ENCODE data around the gene TNPO2.

Gene TNPO2

DNA sequence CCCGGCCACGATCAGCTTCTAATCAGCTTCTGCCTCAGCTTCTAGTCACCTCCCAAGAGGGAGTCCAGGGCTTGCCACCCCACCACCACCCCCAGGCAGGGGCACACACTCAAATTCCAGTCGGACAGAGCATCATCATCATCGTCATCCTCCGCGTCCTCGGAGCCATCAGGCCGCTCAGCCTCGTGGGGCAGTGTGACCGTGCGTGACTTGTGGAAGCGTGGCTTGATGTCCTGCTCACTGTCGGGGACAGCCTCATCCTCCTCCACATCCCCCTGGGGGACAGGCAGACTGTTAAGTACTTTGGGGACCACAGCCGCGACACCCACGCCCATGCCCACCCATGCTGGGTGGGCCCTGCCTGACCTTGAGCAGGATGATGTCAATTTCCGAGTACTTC is 12.5 kb downstream of the TNPO2 start:
- no peak overlapping the region for H3K27ac ChIP-seq (ENCODE audit: extremely low read depth, low read depth, low read length)
- H3K4me3 ChIP-seq (ENCODE audit: low read depth, low read length) = no peak overlapping the region
- H3K9me3 ChIP-seq (ENCODE audit: control insufficient read depth, insufficient read depth, low read depth, low read length) = no peaks in the 10 kb centered on the region
- ChIA-PET CTCF (no interaction called here), POLR2A (no interaction called here)
- H3K4me1 ChIP-seq (ENCODE audit: control insufficient read depth, insufficient read depth, low read length) = no peaks in the 10 kb centered on the region
- TF ChIP-seq, protein P1, sequence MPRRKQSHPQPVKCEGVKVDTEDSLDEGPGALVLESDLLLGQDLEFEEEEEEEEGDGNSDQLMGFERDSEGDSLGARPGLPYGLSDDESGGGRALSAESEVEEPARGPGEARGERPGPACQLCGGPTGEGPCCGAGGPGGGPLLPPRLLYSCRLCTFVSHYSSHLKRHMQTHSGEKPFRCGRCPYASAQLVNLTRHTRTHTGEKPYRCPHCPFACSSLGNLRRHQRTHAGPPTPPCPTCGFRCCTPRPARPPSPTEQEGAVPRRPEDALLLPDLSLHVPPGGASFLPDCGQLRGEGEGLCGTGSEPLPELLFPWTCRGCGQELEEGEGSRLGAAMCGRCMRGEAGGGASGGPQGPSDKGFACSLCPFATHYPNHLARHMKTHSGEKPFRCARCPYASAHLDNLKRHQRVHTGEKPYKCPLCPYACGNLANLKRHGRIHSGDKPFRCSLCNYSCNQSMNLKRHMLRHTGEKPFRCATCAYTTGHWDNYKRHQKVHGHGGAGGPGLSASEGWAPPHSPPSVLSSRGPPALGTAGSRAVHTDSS (tag by site-specific recombination; IDR thresholded peaks at IDR 0.05) = peak; percentile 36; the same call in 1 of the 2 replicates
- TF ChIP-seq ZNF391 (tag by site-specific recombination; IDR thresholded peaks at IDR 0.05; ENCODE audit: borderline replicate concordance, low read depth) (no peak), ZNF239 (tag by site-specific recombination; IDR thresholded peaks at IDR 0.05) (no peak)
- TF ChIP-seq, protein P2, sequence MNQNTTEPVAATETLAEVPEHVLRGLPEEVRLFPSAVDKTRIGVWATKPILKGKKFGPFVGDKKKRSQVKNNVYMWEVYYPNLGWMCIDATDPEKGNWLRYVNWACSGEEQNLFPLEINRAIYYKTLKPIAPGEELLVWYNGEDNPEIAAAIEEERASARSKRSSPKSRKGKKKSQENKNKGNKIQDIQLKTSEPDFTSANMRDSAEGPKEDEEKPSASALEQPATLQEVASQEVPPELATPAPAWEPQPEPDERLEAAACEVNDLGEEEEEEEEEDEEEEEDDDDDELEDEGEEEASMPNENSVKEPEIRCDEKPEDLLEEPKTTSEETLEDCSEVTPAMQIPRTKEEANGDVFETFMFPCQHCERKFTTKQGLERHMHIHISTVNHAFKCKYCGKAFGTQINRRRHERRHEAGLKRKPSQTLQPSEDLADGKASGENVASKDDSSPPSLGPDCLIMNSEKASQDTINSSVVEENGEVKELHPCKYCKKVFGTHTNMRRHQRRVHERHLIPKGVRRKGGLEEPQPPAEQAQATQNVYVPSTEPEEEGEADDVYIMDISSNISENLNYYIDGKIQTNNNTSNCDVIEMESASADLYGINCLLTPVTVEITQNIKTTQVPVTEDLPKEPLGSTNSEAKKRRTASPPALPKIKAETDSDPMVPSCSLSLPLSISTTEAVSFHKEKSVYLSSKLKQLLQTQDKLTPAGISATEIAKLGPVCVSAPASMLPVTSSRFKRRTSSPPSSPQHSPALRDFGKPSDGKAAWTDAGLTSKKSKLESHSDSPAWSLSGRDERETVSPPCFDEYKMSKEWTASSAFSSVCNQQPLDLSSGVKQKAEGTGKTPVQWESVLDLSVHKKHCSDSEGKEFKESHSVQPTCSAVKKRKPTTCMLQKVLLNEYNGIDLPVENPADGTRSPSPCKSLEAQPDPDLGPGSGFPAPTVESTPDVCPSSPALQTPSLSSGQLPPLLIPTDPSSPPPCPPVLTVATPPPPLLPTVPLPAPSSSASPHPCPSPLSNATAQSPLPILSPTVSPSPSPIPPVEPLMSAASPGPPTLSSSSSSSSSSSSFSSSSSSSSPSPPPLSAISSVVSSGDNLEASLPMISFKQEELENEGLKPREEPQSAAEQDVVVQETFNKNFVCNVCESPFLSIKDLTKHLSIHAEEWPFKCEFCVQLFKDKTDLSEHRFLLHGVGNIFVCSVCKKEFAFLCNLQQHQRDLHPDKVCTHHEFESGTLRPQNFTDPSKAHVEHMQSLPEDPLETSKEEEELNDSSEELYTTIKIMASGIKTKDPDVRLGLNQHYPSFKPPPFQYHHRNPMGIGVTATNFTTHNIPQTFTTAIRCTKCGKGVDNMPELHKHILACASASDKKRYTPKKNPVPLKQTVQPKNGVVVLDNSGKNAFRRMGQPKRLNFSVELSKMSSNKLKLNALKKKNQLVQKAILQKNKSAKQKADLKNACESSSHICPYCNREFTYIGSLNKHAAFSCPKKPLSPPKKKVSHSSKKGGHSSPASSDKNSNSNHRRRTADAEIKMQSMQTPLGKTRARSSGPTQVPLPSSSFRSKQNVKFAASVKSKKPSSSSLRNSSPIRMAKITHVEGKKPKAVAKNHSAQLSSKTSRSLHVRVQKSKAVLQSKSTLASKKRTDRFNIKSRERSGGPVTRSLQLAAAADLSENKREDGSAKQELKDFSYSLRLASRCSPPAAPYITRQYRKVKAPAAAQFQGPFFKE (tag by site-specific recombination; IDR thresholded peaks at IDR 0.05; ENCODE audit: borderline replicate concordance) = no peak
- peaks cover 62 to 94% of the 10 kb centered on the region in 2 experiments for H3K36me3 ChIP-seq (ENCODE audit: control insufficient read depth in 2 of 2, insufficient read depth in 1 of 2, low read length in 2 of 2)

DNA sequence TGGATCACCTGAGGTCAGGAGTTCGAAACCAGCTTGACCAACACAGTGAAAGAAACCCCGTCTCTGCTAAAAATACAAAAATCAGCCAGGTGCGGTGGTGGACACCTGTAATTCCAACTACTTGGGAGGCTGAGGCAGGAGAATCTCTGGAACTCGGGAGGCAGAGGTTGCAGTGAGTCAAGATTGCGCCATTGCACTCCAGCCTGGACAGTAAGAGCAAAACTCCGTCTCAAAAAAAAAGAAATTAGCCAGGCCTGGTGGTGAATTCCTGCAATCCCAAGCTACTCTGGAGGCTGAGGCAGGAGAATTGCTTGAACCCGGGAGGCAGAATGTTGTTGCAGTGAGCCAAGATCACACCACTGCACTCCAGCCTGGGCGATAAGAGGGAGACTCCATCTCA is 15.1 kb downstream of the TNPO2 start:
- peaks cover 63 to 94% of the 10 kb centered on the region in 2 experiments for H3K36me3 ChIP-seq (ENCODE audit: control insufficient read depth in 2 of 2, insufficient read depth in 1 of 2, low read length in 2 of 2)
- H3K27ac ChIP-seq (ENCODE audit: extremely low read depth, low read depth, low read length) = no peak overlapping the region
- H3K9me3 ChIP-seq (ENCODE audit: control insufficient read depth, insufficient read depth, low read depth, low read length) = no peaks in the 10 kb centered on the region
- POLR2A ChIA-PET = interaction anchor here (0.6 kb wide), 1 partner anchor 26 kb away, joined by 3 read pairs; the partner anchor contains the start of gene TRIR
- no peak overlapping the region for H3K4me3 ChIP-seq (ENCODE audit: low read depth, low read length)
- CTCF ChIA-PET = interaction anchor here (0.5 to 2.0 kb wide), 3 partner anchors 49 to 1492 kb away, joined by 3 to 6 read pairs (median 4); no protein-coding TSS in a partner anchor
- H3K4me1 ChIP-seq (ENCODE audit: control insufficient read depth, insufficient read depth, low read length) = no peaks in the 10 kb centered on the region
- TF ChIP-seq ZFP37 (tag by site-specific recombination; IDR thresholded peaks at IDR 0.05) (no peak), ZBTB8A (tag by site-specific recombination; IDR thresholded peaks at IDR 0.05) (no peak), ZNF394 (tag by site-specific recombination; IDR thresholded peaks at IDR 0.05; ENCODE audit: borderline replicate concordance) (no peak), ZNF311 (tag by site-specific recombination; IDR thresholded peaks at IDR 0.05; ENCODE audit: borderline replicate concordance) (no peak), ZBTB21 (tag by site-specific recombination; IDR thresholded peaks at IDR 0.05) (no peak), ZNF146 (tag by site-specific recombination; IDR thresholded peaks at IDR 0.05) (no peak), SETDB1 (IDR thresholded peaks at IDR 0.05; ENCODE audit: insufficient read length, low read length) (no peak), HOXA7 (CRISPR knock-in tag; IDR thresholded peaks at IDR 0.05; ENCODE audit: borderline replicate concordance) (no peak), ZNF335 (tag by site-specific recombination; conservative IDR thresholded peaks at IDR 0.05) (no peak), ZNF202 (tag by site-specific recombination; IDR thresholded peaks at IDR 0.05; ENCODE audit: borderline replicate concordance) (no peak), GFI1B (tag by site-specific recombination; IDR thresholded peaks at IDR 0.05) (no peak)
- TF ChIP-seq, protein P3, sequence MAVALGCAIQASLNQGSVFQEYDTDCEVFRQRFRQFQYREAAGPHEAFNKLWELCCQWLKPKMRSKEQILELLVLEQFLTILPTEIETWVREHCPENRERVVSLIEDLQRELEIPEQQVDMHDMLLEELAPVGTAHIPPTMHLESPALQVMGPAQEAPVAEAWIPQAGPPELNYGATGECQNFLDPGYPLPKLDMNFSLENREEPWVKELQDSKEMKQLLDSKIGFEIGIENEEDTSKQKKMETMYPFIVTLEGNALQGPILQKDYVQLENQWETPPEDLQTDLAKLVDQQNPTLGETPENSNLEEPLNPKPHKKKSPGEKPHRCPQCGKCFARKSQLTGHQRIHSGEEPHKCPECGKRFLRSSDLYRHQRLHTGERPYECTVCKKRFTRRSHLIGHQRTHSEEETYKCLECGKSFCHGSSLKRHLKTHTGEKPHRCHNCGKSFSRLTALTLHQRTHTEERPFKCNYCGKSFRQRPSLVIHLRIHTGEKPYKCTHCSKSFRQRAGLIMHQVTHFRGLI (tag by site-specific recombination; IDR thresholded peaks at IDR 0.05) = no peak
- TF ChIP-seq, protein P4, sequence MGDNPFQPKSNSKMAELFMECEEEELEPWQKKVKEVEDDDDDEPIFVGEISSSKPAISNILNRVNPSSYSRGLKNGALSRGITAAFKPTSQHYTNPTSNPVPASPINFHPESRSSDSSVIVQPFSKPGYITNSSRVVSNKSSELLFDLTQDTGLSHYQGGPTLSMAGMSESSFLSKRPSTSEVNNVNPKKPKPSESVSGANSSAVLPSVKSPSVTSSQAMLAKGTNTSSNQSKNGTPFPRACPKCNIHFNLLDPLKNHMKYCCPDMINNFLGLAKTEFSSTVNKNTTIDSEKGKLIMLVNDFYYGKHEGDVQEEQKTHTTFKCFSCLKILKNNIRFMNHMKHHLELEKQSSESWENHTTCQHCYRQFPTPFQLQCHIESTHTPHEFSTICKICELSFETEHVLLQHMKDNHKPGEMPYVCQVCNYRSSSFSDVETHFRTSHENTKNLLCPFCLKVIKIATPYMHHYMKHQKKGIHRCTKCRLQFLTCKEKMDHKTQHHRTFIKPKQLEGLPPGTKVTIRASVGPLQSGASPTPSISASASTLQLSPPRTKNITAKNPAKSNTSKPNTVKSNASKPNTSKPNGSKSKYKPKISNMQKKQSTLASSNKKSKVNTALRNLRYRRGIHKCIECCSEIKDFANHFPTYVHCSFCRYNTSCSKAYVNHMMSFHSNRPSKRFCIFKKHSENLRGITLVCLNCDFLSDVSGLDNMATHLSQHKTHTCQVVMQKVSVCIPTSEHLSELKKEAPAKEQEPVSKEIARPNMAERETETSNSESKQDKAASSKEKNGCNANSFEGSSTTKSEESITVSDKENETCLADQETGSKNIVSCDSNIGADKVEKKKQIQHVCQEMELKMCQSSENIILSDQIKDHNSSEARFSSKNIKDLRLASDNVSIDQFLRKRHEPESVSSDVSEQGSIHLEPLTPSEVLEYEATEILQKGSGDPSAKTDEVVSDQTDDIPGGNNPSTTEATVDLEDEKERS (tag by site-specific recombination; IDR thresholded peaks at IDR 0.05) = no peak
